ENCODE data around the gene MRPS27.
A peak's percentile ranks its signal among the peaks of the same experiment; 100 is the strongest.

MRPS27 gene

DNA sequence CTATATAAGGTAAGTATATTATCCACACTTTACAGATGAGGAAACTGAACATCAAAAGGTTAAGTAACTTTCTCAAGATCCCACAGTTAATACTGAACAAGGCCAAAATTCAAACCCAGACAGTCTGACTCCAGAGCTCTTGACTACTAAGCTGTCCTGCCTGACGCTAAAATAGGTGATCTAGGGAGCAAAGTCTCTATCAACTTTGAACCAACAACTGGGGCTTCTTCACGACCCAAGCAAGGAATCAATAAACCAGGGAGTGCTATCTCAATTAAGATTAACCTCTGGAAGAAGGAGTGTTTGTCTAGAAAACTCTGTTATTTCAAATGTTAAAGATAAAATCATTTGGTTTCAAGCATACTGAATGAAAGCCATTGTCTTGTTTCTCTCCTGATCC is 64.4 kb downstream of the MRPS27 start:
- no peak for DNase-seq

DNA sequence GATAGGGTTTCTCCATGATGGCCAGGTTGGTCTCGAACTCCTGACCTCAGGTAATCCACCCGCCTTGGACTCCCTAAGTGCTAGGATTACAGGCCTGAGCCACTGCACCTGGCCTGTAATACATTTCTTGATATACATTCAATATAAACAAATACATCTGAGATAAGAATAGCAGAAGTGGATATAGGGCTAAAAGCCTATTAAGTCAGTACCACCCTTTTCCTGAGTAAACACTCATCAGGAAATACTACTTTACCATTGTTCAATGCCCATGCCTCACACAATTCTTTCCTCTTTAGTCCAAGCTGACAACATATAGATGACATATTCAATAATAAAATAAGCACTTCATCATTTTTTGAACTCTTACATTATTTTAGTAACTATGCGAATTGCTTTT is 64.8 kb downstream of the MRPS27 start:
- DNase-seq, result peak; percentile 77

DNA sequence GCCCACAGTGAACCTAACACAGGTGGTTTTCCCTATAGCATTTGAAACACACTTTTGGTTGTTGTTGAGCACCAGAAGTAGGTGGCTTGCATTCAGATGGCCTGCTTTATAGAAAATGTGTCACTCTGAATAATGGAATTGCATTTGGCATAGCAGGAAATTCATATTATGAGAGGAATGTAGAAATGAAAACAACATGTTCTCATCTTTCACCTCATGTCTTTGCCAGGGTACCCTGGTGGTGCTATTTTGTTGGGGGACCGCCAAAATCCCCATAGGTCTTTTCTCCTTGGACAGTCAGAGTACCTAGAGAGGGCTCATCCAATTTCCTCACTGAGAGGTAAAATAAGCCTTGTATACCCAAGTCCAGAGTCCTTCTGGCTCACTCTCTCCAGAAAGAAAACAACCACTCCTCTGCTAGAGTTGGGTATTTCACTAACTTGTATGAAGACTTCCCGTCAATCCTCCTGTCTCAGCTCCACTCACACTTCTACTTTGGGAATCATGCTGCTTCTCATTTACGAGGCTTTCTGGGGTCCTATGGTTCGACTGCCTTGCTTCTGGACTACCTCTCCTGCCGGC is 67.4 kb downstream of the MRPS27 start:
- no peak for DNase-seq

DNA sequence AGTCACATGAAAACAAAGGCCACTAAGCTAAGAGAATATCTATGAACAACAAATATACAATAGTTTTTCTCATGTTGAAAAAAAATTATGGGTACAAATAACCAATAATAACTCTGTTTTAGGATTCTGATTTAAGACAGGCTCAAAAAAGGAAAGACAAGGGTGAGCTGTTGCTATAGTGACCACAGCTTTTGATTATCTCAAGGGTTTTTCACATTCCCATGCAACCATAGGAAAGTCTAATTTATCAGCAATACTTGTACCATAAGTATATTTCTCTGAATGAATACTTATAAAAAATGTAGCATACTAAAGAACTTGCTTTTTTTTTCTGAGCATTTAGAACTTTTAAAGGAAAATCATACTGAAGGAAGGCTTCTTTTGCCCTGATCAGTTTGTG is 68.0 kb downstream of the MRPS27 start:
- DNase-seq, result no peak

DNA sequence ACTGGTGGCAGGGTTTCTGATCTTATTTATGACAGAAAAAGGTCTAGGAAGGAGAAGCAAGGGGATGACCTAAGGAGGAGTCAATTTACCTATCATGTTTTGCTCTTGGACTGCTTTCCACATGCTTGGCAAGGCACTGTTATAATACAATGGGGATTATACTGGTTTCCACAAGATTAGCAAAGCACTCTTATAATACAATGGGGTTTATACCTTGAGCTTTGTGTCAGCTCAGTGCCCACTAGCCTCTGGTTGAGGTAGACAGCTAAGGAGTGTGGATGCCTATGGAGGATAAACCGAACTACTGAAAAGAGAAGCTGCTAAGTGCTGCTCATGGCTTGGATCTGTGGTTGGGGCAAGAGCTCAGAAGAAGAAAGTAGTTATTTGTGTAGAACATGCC is 68.7 kb downstream of the MRPS27 start:
- DNase-seq, result no peak

DNA sequence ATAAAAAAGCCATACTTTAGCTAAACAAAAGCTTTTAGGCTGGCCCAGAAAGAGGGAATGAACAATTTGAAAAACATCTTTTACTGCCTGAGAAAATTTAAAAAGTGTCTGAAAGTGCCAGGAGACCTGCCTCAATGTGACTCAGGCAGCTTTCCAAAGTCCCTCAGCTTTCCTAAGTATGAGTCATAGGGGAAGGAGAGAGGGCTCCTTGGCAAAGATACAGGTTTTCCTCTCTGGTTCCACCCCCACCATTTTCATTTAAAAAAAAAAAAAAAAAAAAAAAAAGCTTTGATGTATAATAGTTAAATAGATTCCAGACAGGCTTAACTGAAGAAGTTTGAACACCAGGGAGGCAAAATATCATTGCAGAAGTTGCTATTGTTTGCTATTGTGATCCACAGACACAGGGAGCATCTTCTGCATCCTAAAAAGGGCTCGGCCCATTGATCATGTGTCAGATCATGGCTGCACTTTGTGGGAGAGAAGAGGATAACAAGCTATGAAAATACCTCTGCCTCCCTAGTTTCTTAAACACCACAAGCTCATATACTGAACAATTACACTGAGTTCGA is 71.5 kb downstream of the MRPS27 start:
- no peak for DNase-seq

DNA sequence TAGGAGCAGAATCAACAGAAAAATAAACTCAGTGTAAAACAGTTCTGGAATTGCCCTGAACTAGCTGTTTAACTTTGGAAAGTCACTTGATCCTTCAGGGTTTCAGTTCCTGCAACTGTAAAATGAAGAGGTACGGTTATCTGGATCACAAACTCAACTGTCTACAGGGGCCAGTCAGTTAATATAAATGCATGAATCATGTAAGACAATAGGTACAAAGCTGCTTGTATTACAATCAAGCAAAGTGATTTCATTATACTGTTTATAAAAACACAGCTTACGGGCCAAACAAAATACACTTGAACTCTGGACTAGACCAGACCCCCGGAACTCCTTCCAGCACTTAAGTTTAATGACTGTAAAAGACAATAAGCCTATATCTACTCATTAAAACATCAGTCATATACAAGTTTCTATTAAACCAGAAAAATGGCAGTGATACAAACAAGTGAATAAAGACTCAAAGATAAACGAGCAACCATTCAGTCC is 73.0 kb downstream of the MRPS27 start:
- DNase-seq, result no peak

DNA sequence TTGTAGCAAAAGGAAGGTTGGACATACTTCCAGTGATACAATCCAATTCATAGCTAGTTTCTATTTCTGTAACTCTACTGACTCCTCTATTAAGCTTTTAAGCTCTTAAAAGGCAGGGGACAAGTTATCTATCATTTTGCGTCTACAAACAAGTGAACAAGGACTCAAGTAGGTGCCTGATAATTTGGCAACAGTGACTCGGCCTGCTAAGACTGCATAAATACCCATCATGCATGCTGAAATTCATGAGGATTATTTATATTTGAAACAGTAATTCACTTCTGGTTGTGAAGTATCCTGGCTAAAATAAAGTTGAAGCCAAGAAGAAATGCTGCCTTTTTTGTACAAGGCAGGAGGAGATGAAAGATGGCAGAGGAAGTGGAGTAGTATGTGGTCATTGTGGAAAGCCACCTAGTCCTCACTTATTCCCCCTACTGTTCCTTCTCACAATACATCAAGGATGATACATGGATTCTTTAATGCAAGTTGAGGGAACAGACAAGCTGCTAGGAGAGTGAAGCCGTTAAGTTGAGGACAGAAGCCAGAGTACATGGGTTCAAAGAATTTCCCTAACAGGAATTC is 74.0 kb downstream of the MRPS27 start:
- no peak for DNase-seq

DNA sequence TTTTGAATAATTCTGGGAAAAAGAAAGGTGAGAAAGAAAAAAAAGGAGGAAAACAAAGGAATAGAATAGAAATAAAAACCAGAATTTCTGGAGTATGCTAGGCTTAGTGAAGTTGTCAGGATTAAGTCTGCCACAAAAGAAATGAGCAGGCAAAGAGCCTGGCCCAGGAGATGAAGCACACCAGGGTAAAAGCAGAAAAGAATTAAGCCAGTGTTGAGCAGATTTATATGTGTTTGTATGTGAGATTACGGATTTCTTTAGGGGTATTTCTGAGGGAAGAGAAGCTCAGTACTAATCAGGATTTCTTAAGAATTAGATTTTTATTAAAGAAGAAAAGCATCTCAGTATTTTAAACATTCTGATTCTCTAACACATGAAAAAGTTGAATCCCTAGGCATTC is 74.5 kb downstream of the MRPS27 start:
- DNase-seq, result no peak

DNA sequence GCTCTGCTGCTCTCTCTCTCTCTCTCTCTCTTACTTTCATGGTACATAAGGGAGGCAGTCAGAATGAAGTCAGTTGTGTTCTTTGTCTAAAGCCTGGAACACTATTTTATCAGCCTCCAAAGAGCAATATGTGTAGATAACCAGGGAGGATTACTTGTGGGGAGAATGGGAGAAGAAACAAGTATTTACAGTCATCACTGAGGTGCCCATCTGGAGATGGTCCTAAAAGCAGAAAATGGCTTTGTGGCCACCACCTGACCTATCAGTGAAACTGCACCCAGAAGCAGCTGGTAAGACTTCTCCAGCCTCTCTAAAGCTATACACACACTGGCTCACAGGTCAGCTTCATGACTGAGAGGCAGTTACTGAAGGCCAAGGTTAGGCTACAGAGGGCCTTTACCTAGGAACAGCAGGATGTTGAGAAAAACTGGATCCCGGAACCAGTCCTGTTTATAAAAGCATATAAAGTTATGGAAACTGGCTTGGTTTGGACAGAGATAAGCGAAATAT is 75.1 kb downstream of the MRPS27 start:
- DNase-seq, result peak; percentile 2

DNA sequence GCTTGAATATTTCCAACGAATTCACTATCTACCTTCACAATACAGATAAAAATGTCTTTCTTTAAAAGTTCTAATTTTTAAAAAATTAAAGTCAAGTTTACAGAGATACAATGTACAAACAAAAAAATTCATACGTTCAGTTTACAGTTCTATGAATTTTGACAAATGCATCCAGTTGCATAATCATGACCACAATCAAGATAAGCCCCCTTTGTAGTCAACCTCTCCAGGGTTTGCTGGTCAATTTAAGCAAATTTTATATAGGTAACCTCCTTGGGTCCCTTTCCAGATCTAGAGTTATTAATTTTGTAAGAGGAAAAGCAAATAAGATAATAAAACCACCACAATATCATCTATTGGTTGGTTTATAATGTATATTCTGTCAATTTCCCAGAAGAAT is 76.3 kb downstream of the MRPS27 start:
- no peak for DNase-seq

DNA sequence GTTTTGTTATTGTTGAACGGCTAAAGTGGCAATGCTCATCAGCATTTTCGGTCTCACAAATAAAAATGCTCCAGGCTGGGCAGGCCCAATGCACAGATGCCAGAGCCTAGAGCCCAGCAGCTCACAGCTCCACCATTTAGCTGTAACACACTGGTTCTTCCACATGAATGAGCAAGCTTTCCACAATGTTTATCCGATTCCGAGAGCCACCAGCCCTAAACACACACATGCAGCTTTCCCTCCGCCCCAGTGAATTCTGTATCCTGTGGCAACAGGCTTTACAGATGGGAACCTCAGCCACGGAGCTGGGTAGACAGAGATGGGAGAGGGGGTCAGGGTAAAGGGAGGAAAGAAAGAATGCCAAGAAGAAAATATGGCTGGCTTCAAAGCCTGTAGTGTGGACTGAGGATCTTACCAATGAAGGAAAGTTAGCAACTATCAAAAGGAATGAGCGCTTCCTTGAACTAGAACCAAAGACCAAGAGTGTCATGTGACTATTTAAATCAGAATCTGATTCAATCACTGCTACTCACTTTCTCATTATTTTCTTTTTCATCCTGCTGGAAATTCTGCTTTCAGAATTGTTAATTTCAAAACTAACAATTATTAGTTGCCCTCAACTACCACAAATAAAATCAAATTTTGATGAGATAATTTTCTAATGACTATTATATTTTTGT is 77.1 kb downstream of the MRPS27 start:
- no peak for DNase-seq

DNA sequence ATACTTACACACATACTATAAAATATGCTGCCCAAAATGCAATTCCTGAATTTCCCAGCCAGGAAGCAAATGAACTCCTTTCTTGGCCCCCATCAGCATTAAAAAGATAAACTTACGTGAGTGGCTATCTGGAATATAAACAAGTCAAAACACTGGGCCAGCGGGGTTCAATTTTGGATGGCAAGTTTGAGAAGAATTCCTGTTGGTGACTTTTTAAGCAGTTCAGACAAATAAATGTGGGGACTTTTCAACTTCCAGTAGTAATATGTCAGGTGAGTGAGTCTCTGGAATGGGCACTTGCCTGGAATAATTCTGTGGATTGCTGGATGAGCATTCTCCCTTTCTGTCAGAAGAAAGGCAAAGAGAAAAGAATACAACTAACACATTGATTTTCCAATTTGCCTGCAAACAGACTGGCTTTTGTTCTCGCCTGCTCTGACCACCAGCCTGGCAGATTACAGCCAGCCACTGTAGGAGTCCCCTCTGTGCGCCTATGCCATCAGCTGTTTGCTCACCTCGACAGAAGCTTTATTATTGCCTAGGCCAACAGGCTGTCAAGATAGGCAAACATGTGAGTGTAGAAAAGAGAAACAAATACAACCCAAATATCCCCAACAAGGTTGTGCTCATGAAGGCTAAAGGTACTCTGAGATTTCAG is 78.6 kb downstream of the MRPS27 start:
- peak; percentile 15 for DNase-seq

DNA sequence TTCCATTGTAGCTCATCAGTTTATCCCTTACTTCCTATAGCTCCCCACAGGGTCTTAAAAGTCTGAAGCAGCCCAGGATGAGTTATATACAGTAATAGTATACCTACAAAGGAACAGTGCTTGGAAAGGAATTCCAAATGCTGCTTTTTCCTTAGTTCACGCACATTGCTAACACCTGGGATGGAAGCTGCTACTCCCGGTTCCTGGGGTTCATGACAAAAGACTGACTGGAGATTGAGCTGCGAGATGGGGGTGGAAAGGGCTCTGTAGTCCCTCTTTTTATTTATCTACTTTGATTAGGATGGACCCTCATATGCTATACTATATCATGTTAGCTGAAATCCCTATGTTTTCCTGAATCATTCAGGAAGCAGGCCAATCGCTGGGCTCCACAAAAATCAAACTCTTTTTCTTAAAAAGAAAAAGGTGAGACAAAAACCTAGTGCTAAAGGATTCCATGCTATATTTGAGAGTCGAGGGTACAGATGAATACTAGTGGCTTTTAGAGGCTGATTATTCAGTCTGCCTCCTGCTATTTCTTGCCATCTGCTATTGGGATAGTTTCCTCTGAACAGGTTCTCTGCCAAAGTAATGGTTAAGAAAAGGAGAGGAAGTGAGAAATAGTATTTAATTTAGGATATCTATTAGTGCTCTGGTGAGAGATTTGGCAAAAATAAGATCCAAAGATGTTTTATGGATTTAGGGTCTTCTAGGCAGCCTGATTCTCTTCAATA is 81.2 kb downstream of the MRPS27 start:
- DNase-seq, result no peak

DNA sequence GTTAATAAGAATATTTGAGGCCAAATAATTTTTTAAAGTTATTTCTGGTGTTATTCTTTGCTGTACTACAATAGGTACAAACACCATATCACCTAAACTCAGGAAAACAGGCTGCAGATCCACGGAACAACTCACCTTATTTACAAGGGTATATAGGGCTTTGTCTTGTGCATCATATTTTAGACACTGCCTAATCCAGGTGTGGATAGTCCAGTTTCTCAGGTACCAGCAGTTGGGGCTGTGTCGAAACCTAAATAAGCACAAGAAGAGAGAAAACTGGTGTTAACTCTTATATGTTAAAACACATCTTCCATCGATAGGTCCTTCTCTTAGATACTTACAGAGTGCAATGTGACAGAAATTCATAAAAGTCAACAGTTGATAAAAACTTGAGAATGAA is 82.2 kb downstream of the MRPS27 start:
- DNase-seq, result no peak

DNA sequence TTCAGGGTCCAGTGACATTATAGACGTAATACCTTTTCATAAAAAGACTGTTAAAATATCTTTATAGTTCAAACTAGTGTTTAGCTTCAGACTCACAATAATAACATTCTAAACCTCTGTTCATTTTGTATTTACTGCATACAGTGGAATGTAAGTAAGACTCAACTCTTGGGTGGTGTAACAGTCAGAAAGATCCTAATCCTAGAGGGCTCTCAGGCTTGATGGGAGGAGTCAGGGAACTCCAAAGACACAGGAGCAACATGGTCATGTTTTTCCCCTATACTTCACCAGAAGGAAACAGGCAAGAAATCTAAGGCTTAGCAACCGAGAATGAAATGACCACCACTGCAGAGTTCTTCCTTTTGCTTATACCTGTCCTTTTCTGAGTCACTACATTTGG is 82.6 kb downstream of the MRPS27 start:
- no peak for DNase-seq

DNA sequence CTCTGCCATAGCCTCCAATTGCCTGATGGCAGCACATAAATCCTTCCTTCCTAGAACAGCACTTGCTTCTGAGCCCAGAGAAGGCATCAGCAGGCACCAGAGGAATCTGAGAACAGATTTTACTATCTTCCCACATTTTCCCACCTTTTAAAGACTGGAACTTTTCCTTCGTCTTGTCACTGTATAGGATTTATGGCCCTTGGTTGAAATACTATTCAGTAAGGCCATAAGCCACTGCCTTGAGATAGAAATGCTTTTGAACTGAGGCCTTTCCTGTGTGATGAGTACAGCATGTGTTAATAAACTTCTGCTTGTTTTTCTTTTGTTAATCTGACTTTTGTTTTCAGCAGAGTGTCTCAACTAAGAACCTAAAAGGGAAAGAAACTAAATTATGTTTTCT is 84.3 kb downstream of the MRPS27 start:
- no peak for DNase-seq

DNA sequence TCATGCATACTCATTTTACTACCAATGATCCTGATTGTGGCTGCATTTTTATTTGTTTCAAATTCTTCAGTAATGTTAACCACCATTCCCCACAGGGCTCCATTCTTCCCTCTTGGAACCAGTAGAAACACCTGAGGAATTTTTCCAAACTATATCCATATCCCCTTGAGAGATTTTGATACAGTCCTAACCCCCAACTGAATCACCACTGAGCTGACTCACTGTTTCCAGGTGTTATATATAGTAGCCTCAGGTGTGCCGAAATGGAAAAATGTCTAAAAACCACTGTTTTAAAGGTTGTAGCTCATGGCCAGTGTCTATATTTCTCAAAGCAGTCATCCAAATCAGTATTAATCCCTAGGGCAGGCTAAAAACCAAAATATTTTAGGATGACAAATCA is 85.2 kb downstream of the MRPS27 start:
- DNase-seq, result no peak

DNA sequence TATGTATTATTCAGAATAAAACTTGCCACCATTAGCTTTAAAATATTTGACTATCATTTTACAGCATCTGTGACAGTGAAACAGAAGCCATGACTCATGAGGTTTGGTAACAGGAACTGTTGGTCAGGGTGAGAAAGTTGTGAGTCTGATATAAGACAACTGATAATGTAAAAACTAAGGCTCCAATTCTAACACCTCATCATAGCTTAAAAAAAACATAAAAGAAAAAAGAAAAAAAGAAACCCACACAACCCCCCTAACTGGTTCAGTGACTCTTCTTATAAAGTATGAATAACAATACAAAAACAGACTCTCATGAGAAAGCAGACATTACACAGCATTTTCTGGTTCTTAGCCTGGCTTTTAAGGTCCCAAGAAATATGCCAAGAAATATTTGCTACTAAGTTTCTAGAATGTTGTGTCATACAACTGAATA is 85.8 kb downstream of the MRPS27 start:
- DNase-seq, result no peak

DNA sequence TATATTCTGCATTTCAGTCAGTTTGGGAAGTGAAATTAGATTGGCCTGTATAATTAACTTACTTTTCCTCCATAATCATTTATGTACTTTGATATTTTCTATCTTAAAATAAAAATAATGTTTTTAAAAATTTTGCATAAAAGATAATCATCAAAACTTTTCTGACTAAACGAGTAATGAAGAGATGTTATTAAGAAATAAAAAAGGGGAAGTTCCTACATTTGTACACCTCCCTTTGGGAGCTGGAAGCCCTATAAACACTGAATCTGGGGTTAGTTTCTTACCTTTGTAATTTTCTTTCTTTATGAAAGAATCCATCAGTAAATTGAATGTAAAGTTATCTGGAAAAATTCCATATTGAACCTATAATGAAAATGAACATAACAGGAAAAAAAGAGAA is 86.2 kb downstream of the MRPS27 start:
- no peak for DNase-seq

DNA sequence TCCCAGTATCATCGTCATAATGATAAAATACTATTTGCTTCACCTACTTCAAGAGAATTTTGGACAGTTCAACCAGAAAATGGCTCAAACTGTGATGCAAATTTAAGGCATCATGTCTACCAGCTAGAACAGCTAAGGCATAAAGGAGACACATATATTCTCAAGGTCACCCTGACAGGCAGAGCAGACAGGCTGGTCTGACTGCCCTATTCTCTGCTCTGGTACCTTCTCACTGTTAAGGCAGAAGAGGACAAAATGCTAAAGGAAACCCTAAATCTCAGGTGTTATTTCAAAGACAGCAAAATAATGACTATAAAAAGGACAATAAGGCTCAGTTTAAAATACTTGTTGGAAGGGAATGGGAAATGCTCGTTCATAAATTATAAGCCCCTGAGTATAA is 87.2 kb downstream of the MRPS27 start:
- no peak for DNase-seq

DNA sequence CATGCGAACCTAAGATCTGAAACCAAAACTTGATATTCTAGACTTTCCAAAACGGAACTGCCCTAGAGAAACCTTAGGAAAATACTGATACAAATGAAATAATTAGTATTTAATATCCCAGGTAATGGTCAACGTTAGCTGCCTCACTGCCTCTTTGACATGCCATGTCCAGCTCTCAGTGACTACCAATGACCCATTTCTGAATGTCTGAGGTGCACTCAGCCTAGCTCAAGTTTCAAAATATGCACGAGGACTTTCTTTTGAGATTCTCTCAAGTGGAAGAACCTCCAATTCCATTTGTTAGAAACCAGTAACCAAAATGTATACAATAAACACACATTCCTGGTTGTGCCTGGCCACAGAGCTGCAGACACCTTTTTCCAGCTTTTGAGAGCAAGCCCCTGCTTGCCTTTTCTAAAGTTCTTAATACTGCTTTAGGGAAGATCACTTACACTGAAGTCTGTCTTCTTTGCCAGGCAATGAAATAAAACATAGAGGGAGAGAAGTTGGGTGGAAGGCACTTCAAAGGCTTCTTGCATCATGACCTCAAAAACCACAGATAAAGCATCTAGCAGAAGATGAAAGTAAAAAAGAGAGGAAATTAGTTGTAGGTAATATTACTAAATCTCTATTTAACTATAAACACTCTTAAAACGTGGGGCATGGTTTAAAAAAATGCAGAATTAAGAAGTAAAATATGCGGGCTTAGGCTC is 87.9 kb downstream of the MRPS27 start:
- no peak for DNase-seq

Data from NCI-H748 treated with DMSO at 0.1 percent for 48 hours (cell line).